Measurements from ENCODE around the gene SAMD14. TPM values are rescaled to one million over a fixed set of nuclear protein-coding genes. Genes with fewer than 3 reads are reported as not detected.

SAMD14 gene
- total RNA-seq, 1 experiment from 2014 or later: 0.70 TPM

GRCh38 chr17:50148226-50149090, 18.5 kb upstream of the SAMD14 start:
- no peak for DNase-seq (ENCODE audit: low spot score)

- DNase-seq (ENCODE audit: low spot score): no peak
Observed at GRCh38 chr17:50147841-50148225, 17.9 kb upstream of the SAMD14 start.

- DNase-seq (ENCODE audit: low spot score): no peak
Observed at GRCh38 chr17:50146927-50147665, 17.1 kb upstream of the SAMD14 start.

GRCh38 chr17:50146230-50146926, 16.4 kb upstream of the SAMD14 start:
- no peak for DNase-seq (ENCODE audit: low spot score)

- DNase-seq (ENCODE audit: low spot score): no peak
Observed at GRCh38 chr17:50145532-50146229, 15.7 kb upstream of the SAMD14 start.

- DNase-seq (ENCODE audit: low spot score): no peak
Observed at GRCh38 chr17:50144845-50145531, 15.0 kb upstream of the SAMD14 start.

- DNase-seq (ENCODE audit: low spot score): no peak
Observed at GRCh38 chr17:50144355-50144754, 14.4 kb upstream of the SAMD14 start.

GRCh38 chr17:50143461-50144176, 13.7 kb upstream of the SAMD14 start:
- no peak for DNase-seq (ENCODE audit: low spot score)

GRCh38 chr17:50141745-50142110, 11.8 kb upstream of the SAMD14 start:
- no peak for DNase-seq (ENCODE audit: low spot score)

GRCh38 chr17:50141026-50141744, 11.2 kb upstream of the SAMD14 start:
- no peak for DNase-seq (ENCODE audit: low spot score)

- DNase-seq (ENCODE audit: low spot score): peak; percentile 68
Observed at GRCh38 chr17:50139950-50140885, 10.3 kb upstream of the SAMD14 start.

GRCh38 chr17:50139185-50139783, 9.3 kb upstream of the SAMD14 start:
- DNase-seq (ENCODE audit: low spot score): no peak

- no peak for DNase-seq (ENCODE audit: low spot score)
Observed at GRCh38 chr17:50137042-50137441, 7.1 kb upstream of the SAMD14 start.

GRCh38 chr17:50136096-50136687, 6.2 kb upstream of the SAMD14 start:
- DNase-seq (ENCODE audit: low spot score): no peak

GRCh38 chr17:50135316-50136095, 5.5 kb upstream of the SAMD14 start:
- no peak for DNase-seq (ENCODE audit: low spot score)

- no peak for DNase-seq (ENCODE audit: low spot score)
Observed at GRCh38 chr17:50134206-50135110, 4.5 kb upstream of the SAMD14 start.

Data from H4 (cell line).